H1 (cell line): ENCODE measurements around the gene PEX14. TPM values are rescaled to one million over a fixed set of nuclear protein-coding genes. Genes with fewer than 3 reads are reported as not detected.

Experiments
- SAP30 ChIP-seq: fragments of 300-600 bp; sonication (generic); IDR thresholded peaks from 2 replicates; pipeline ENCODE4 v1.7.1; 2012; ENCODE audit warnings: low read length, moderate library complexity, mild to moderate bottlenecking, inconsistent platforms; ENCODE audit not compliant: insufficient read depth, insufficient replicate concordance
- SP2 ChIP-seq: IDR thresholded peaks from 2 replicates; pipeline ENCODE4 v1.6.1; 2012; ENCODE audit warnings: mild to moderate bottlenecking, low read length, inconsistent platforms
- polyA plus RNA-seq, 7 experiments: library from polyadenylated mRNA; depleted of rRNA in 3 of 7; stranded (reverse) in 5 of 7; unstranded in 2 of 7; fragments of >200 nt in 5 of 7; fragments of 200-250 nt in 2 of 7; gene quantifications; 1 replicate in 5 of 7; 2 replicates in 1 of 7; 4 replicates in 1 of 7; pipeline versions ENCODE4 v1.2.1 to v1.2.3, GENCODE V29; 2011 to 2013; ENCODE audit warnings: missing spikeins in 2 of 7, mixed read lengths in 2 of 7
- total RNA-seq: library from RNA; stranded (reverse); fragmentation: NEBNext Ultra II Directional; extraction: Animal tissue kit (Norgen Biotek cat#: 25700); gene quantifications from 2 replicates; pipeline ENCODE4 v1.2.1, GENCODE V29; 2021

Gene PEX14
- total and polyA plus RNA-seq, 2 of the 8 experiments (the other 6 are each of a cell fraction or from before 2014, with no cell fraction given) = 13.0 to 19.8 TPM

DNA sequence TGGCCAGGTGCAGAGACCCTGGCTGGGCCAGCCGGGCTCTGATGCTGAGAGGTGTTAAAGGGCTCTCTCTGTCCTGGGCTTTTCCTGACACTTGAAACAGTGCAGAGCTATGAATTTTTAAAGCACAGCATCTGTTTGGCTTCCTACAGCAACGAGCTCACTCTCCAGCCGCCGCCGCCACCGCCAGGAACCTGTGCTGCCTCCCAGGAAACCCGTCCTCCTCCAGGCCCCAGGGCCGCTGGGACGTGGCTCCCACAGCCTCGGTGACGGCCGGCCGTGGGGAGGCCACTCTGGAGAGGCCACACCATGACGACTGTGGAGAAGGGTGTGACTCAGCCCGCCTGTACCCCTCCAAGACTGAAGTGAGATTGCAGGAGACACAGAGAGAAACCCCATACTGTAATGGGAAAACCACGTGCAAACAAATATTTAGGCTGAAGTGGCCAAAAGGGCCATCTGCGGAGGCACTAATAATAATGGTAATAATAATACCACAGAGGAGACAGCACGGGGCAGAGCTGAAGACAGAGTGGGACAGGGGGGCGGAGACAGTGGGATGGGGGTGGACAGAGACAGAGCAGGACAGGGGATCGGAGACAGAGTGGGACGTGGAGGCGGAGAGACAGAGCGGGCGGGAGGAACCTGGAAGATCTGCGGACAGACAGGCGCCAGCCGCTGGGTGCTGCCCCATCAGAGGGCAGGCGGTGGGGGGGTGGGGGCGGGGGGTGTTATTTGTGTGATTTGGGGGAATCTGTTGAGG lies 182.5 kb downstream of the PEX14 start (continued):
- no peak for TF ChIP-seq SAP30
- TF ChIP-seq SP2 = no peak
